GM19438 (cell line): Measurements from ENCODE around the gene QPCT.
"Not testable (repeated sequence)": the region's sequence is repeated elsewhere in the genome, so short reads cannot be mapped to it uniquely, and the experiment has no call there.

Source experiments
- ATAC-seq: cut with Tn5 transposase; IDR thresholded peaks from one replicate; pipeline ENCODE4 v1.9.1; 2021; ENCODE audit warnings: low read depth; ENCODE audit not compliant: unreplicated experiment

The QPCT gene

DNA sequence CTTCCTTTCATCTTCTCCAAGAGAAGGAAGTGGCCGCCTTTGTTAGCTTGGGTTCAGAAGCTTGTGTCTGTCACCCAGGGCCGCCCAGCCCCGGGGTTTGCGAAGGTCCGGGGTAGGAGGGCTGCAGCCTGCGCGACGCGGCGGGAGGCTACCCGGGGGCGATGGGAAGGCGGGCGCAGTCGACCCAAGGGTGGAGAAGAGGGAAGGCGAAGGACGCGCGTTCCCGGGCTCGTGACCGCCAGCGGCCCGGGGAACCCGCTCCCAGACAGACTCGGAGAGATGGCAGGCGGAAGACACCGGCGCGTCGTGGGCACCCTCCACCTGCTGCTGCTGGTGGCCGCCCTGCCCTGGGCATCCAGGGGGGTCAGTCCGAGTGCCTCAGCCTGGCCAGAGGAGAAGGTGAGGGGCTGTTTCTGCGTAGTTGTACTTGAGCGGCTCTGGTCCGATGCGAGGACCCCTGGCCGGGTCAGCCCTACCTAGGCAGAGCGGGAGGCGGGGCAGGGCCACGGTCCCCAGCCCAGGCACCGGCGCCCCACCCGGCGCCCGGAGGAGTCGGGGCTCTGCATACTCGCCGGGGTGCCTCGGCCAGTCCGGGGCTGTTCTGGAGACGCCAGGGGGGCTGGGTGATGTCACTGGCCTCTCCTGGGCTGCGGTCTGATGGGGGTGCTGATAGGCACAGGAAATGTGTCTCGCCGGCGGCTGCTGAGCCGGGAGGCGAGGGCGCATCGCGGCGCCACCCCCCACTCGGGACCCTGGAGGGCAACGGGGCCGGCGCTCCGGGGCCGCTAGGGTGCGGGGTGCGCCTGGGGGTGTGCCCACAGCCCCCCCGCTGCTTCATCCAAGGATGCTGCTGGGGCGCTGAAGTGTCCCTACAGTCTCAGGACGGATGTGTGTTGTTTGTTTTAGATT, at the start of gene QPCT:
QPCT (plus strand) TSS at position 178 of the 909 bp plus-strand sequence; CDS start at position 280, 102 bp downstream.
- ATAC-seq, result no peak

DNA sequence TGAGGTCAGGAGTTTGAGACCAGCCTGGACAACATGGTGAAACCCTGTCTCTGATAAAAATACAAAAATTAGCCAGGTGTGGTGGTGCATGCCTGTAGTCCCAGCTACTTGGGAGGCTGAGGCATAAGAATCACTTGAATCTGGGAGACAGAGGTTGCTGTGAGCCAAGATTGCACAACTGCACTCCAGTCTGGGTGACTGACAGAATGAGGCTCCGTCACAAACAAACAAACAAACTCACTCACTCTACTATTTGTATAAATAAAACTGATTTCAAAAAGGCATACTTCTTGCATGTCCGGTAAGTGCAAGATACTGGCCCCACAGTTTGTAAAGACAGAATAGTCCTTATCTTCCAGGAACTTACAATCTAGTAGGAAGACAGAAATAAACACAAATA, 49.6 kb upstream of the QPCT start:
- ATAC-seq, result not testable (repeated sequence)

DNA sequence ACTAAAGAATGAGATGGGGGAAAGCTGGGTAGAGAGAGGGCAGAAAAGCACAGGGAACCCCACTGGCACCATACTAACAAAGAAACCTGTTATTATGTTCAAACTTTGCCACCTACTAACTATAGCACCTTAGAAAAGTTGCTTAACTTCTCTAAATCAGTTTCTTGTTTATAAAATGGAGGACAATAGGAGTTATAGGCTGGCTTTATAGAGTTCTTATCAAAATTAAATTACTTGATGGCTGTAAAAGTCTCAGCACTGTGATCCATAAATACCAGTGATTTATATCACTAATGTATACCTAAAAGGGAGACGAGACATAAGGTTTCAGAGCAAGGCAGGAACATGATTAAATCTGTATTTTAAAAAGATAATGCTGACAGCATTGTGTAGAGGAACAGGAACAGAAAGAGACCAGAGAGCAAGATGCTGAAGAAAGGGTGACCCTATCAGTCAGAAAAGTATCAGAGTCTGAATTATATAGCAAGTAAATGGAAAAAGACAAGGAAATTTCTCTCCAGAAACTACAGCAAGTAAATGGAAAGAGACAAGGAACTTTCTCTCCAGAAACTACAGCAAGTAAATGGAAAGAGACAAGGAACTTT, 48.9 kb upstream of the QPCT start:
- ATAC-seq, result no peak

DNA sequence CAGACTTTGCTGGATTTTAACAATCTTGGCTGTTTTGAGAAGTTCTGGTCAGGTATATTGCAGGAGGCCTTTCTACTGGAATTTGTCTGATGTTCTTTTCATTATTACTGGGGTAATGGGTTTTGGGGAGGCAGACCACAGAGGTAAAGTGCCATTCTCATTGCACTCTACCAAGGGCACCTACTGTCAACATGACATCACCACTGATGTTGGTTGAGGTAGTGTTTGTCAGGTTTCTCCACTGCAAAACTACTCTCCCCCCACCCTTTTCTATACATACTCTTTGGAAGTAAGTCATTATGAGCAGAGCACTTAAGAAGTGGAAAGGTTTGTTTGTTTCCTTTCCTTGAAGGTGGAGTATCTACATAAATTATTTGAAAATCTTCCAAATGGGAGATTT, 46.8 kb upstream of the QPCT start:
- no peak for ATAC-seq

DNA sequence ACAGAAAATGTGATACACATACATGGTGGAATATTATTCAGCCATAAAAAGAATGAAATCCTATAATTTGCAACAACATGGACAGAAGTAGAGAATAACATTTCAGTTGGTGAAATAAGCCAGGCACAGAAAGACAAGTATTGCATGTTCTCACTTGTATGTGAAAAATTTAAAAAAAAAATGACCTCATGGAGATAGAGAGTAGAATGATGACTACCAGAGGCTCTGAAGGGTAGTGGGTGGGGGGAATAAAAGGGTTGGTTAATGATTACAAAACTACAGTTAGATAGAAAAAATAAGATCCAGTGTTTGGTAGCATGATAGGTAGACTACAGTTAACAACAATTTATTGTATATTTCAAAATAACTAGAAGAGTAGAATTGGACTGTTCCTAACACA, 44.3 kb upstream of the QPCT start:
- ATAC-seq, result no peak

DNA sequence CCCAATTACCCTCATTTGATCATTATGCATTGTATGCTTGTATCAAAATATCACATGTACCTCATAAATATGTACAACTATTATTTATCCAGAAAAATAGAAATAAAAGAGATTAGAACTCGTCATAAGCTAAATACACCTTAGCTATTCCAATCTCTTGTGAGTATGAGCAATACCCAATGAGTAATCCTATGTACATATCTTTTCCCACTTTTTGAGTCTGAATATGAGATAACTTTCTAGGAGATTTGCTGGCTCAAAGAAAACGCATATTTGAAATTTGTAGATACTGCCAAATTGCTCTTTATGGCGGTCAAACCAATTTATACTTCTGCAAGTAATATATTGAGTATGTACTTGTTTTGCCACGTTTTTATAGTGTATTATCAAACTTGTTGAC, 43.9 kb upstream of the QPCT start:
- no peak for ATAC-seq

DNA sequence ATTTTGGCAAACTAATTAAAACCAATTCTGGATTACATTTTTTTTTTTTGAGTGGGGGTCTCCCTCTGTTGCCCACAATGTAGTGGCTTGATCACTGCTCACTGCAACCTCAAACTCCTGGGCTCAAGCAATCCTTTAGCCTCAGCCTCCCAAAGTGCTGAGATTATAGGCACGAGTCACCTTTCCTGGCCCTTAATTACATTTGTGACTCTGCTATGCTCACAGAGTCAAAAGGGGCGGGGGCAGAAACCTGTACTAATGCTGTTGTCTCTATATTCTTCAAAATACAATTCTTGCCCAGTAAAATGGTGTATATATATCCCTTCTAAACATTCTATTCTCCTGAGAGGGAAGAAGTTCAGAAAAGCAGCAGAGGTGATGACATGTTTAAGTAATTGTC, 43.0 kb upstream of the QPCT start:
- no peak for ATAC-seq

DNA sequence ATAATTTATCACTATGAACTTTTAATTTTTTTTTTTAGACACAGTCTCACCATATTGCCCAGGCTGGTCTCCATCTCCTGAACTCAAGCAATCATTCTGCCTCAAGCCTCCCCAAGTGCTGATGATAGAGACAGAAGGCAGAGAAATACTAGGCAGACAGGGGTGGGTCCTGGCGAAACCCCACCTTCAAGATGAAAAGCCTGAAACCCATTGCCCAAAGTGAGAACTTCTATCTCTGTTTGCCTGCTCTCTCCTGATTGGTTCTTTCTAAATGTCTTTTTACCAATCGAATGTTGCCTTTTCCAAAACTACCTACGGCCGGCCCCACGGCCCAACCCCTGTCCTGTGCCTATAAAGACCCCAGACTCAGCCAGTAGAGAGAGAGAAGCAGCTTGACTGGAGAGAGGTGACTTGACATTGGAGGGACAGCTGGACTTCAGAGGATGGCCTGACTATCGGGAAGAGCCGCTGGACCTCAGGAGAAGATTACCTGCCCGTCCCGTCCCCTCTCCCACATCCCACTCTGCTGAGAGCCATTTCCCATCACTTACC, 41.7 kb upstream of the QPCT start:
- ATAC-seq, result no peak

DNA sequence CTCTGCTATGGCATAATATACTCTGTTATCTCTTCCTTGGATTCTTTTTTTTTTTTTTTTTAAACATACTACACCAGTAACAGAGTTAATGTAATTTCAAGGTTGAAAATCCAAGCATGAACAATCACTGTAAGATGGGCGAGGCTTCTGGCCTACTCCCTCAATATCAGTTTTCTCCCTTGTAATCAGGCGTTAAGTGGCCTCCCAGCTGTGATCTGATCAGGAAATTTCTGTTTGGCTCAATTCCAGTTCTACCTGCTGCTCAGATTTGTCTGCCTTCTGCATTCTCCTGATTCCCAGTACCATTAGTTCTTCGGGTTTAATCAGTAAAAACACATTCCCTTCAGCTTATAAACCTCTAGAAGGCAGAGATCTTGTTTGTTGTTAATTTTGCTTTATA, 38.4 kb upstream of the QPCT start:
- no peak for ATAC-seq

DNA sequence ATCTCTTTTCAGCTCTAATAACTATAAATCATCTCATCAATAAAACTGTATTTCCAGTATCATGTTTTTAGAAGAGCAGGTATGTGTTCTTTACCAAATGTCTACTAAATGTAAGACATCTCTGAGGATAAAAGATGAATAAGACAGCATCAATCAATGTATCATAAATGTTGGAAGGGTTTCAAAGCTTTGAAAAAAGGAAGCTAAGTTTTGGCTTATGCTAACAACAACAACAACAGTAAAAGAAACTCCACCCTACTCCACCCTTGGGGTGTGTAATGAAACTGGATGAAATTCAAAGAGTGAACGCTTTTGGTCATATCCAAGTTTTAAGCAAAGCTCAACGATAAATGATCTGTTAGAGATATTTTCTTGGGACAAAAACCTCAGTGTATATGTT, 36.9 kb upstream of the QPCT start:
- ATAC-seq, result no peak

DNA sequence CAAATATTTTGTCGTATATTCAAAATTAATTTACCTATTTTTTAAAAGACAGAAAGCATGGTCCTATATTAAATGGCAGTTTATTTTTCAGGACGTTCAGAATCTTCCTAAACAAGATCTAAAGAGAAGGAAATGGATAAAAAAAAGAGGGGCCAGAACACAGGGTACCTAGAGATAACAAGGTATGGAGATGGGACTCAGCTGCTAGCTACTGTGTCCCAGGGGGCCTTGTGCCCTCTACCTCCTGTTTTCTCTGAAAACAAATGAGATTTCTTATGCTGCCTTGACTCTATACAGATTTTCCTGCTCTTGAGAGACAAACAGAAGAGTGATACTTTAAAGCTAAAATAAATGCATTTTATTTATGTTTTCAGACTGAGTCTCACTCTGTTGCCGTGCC, 29.1 kb upstream of the QPCT start:
- ATAC-seq, result no peak

DNA sequence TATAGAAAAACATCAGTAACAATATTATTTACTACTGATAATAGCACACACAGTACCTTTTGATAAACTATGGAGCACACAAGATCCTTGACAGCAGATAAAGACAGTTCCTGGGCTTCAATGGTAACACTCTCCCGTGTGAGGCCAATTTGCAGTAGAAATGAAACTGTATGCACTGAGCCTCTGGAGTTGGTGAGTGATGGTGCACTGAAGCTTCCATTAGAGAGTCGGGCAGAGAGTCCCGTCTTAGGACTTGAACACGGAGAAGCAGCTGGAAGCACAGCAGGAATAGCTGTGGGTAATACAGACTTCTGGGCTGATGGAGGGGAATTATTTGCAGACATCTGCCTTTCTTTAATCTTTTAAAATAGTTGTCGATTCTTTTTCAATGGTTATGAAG, 28.2 kb upstream of the QPCT start:
- no peak for ATAC-seq

DNA sequence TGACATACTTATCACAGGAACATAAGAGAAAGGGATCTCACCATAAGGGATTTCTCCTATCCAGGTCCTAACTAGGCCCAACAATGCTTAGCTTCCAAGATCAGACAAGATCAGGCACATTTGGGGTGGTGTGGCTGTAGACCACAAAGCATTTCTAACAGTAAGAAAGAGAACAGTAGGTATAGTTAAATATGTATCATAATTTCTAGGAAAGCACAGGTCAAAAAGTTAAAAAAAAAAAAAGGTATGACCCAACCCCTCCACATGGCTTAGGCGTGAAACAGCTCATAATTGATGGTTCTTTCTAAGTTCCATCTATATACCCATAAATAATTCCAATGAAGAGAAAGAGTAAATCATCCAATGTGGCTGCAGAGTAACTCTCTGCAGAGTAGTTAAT, 26.7 kb upstream of the QPCT start:
- ATAC-seq, result no peak

DNA sequence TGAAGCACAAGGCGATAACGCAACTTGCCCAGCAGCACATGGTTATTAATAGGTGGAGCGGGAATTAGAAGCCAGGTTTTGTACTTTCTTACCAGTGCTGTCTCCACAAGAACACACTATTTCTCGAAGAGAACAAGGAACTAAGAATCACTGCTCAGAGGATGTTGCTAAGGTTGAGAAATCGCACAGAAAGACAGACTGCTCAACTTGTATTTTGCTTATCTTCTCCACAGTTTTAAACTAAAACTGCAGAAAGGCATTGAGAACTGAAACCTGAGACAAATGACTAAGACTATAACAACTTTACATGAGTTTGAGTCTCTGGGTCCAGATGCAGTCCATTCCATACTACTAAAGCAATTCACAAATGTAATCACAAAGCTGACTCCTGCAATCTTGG, 26.0 kb upstream of the QPCT start:
- peak; percentile 67 for ATAC-seq

DNA sequence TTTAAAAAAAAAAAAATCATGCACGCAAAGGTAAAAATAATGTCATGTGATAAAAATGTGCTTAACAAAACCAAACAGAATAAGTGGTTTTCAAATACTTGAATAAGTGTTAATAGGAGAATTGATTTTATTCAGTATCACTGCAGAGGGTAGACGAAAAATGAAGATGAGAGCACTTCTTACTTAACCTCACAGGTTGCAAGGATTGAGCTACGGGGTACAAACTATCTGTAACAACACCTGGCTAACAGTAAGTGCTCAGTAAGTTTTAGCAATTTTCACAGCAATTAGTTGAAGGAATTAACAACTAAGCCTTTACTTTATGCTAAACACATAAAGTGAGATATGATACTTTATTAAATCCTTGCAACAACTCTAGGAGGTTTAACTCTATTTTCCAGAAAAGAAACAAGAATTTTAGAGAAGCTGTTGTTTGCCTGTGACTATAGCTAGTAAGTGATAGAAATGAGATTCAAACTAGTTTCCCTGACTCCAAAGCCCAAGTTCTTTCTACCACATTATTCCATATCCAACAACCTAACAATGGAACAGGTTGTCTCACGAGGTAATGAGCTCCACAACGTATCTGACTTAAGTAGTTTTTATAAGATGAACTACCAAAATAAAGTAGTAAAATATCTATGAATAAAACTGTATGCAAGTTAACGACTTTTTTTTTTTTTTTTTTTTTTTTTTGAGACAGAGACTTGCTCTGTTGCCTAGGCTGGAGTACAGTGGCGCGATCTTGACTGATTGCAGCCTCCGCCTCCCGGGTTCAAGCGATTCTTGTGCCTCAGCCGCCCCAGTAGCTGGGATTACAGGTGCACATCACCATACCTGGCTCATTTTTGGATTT, 24.4 kb upstream of the QPCT start:
- ATAC-seq, result no peak

DNA sequence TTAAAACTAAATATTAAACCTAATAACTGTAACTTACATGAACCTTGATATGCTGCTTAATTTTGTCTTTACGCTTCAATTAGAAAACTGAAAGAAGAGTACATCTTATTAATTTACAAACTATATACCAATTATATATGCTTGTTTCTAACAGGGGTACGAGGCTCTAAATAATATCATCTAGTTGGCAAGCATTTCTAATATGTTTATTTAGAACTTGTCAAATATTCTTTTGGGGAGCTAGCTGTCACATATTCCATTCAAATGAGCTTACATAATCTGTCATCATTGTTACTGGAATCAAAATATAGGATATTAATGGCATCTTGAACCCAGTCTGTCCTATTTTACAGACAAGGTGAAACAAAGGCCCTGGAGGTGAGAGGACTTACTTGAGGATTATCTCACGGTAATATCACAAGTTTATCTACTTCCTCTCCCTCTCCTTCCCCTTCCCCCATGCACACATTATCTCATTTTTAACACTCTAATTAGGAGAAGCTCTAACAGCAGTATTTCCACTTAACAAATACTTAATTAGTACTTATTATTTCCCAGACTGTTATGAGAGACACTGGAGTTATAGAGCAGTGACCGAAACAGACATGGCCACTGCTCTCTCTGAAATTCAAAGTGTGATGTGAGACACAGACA, 23.3 kb upstream of the QPCT start:
- ATAC-seq, result no peak

DNA sequence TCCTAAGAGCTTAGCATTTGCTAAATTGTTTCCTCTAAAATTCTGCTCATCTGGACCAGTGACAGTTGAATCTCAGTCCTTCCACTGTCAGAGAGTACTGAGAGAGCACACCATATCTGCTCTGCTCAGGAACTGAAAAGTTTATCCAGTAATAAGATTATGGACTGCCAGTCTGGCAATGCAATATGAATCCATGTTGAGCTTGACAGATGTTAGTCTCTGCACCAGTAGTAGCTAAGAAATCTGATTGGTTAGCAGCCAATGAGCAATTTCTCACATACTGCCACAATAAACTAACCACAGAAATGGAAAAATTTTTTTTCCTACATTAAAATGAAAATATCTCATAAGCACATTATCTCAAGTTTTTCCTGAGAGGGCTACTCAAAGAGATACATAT, 22.1 kb upstream of the QPCT start:
- no peak for ATAC-seq

DNA sequence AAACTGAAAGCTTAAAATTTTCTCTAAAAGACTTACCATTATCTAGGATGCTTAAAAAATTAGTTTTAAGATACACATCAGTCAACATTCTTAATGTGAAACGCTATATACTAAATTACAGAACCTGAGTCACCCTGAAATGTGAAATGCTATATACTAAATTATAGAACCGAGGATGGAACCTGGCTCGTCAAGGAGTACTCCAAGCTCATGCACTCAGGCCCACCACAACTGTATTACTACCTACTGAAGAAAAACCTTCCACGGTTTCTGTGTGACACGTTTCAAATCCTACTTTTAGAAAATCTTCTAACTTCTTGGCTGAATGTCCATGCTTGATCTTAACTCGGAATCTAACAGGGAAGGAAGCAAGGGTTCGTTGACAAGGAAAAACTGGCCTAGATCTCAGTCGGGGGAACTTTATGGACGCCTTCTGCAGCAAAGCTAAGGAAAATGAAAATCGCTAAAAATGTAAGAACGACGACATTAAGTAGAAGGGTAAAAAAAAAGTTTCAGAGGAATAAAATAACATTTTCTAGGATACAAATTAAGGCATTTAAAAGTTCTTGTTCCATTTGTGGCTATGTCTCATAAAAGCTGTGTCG, 21.2 kb upstream of the QPCT start:
- ATAC-seq, result no peak

DNA sequence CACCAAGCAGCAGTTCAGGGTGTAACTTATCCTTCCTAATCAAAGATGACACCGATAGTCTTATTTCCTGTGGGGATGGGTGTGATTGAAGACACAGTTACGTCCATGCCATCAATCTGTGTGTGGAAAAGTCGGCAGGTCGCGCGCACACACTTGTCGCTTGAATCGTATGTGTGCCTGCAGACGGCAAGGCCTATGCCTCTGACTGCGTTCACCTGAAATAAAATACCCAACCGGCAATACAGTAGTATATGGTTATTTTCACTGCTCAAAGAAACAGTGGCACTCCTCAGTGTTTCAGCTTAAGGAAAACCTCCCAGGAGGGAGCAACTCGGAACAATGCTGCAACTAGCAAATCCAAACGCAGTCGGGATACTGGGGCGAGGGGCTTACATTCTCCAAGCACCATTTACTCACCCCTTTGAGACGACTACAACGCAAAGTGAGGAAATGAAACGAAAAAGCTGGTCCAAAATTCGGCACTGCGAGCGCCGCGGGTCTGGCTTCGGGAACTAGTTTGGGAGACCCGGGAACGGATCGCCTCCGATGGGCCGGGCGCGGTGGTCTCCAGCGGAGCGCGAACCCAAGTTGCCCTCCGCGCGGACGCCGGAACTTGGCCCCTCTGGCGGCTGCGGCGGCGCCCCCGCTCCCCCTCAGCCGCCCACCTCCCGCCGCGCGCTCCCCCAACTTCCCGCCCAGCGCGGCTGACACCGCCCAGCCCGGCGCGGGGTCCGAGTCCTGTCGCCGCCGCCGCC, 20.5 kb upstream of the QPCT start:
- peak; percentile 30 for ATAC-seq

DNA sequence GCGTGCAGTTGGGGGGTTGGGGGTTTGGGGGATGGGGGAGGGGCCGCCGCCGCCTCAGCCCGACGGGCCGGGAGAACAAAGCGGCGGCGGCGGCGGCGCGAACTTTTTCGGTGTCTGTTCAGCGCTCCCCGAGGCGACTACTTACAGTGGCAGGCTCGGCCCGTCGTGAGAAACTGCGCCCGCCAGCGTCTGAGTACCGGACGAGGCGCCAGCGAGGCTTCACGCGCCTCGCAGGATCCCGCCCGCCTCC, 20.0 kb upstream of the QPCT start:
- ATAC-seq, result no peak
